Measurements from ENCODE around the gene INAVA. TPM values are rescaled to one million over a fixed set of nuclear protein-coding genes. Genes with fewer than 3 reads are reported as not detected.
"Not testable (repeated sequence)": the region's sequence is repeated elsewhere in the genome, so short reads cannot be mapped to it uniquely, and the experiment has no call there.

The INAVA gene
- total RNA-seq, 4 donors from 2014 or later: 33.8 to 492 (median 332) TPM

GRCh38 chr1:200929530-200930278 is 35.0 kb downstream of the INAVA start:
- DNase-seq: no peak
- no peaks in the 10 kb centered on the region for H3K9me3 ChIP-seq

GRCh38 chr1:200930285-200930684 is 35.6 kb downstream of the INAVA start:
- H3K27me3 ChIP-seq, H3K4me1 ChIP-seq, H3K27ac ChIP-seq, H3K4me3 ChIP-seq, DNase-seq, H3K9me3 ChIP-seq: not testable (repeated sequence)
- H3K36me3 ChIP-seq: peaks cover 0 to 19% (median 0%) of the 10 kb centered on the region in 3 donors

More at GRCh38 chr1:200929530-200930278, 35.0 kb downstream of the INAVA start:
- H3K27ac ChIP-seq: no peak overlapping the region
- no peak for TF ChIP-seq POLR2A (IDR thresholded peaks at IDR 0.05)
- no peak for TF ChIP-seq CTCF (IDR thresholded peaks at IDR 0.05)
- H3K4me3 ChIP-seq: no peak overlapping the region
- peaks cover 0 to 19% (median 0%) of the 10 kb centered on the region in 3 donors for H3K36me3 ChIP-seq
- no peaks in the 10 kb centered on the region for H3K4me1 ChIP-seq
- H3K27me3 ChIP-seq: no peaks in the 10 kb centered on the region

GRCh38 chr1:200931776-200932175 is 37.1 kb downstream of the INAVA start:
- H3K36me3 ChIP-seq: peaks cover 0 to 19% (median 0%) of the 10 kb centered on the region in 3 donors
- no peaks in the 10 kb centered on the region for H3K27me3 ChIP-seq
- no peak for DNase-seq
- no peaks in the 10 kb centered on the region for H3K9me3 ChIP-seq
- no peak overlapping the region for H3K27ac ChIP-seq
- TF ChIP-seq CTCF (IDR thresholded peaks at IDR 0.05): no peak
- no peak for TF ChIP-seq POLR2A (IDR thresholded peaks at IDR 0.05)
- H3K4me1 ChIP-seq: no peaks in the 10 kb centered on the region
- H3K4me3 ChIP-seq: no peak overlapping the region

GRCh38 chr1:200934676-200935245 is 40.1 kb downstream of the INAVA start:
- H3K36me3 ChIP-seq: peaks cover 0 to 17% (median 0%) of the 10 kb centered on the region in 3 donors
- H3K4me1 ChIP-seq: no peaks in the 10 kb centered on the region
- no peaks in the 10 kb centered on the region for H3K27me3 ChIP-seq
- no peak for DNase-seq
- no peaks in the 10 kb centered on the region for H3K9me3 ChIP-seq
- no peak overlapping the region for H3K4me3 ChIP-seq
- H3K27ac ChIP-seq: no peak overlapping the region
- TF ChIP-seq POLR2A (IDR thresholded peaks at IDR 0.05) (no peak), CTCF (IDR thresholded peaks at IDR 0.05) (no peak)

- H3K27me3 ChIP-seq, H3K4me3 ChIP-seq, H3K9me3 ChIP-seq, H3K27ac ChIP-seq, H3K4me1 ChIP-seq: not testable (repeated sequence)
- H3K36me3 ChIP-seq: peaks cover 0 to 11% (median 0%) of the 10 kb centered on the region in 3 donors
- peak in 1 of 3 donors; percentile 18 for DNase-seq
Observed at GRCh38 chr1:200935286-200935962, 40.7 kb downstream of the INAVA start.

GRCh38 chr1:200938955-200939354 is 44.3 kb downstream of the INAVA start:
- DNase-seq: peak in 1 of 3 donors; percentile 31
- Histone ChIP-seq H3K4me3 (no peak overlapping the region), H3K36me3 (peaks cover 0 to 4% (median 0%) of the 10 kb centered on the region in 3 donors), H3K9me3 (no peaks in the 10 kb centered on the region), H3K27ac (no peak overlapping the region), H3K4me1 (no peaks in the 10 kb centered on the region), H3K27me3 (no peaks in the 10 kb centered on the region)
- no peak for TF ChIP-seq CTCF (IDR thresholded peaks at IDR 0.05)

All from Peyer's patch (tissue), 4 donors.